SK-N-SH treated with all-trans-retinoic acid at 6 μM for 48 hours (cell line): Measurements from ENCODE around the gene SERPINA3.
"Not testable (repeated sequence)": the region's sequence is repeated elsewhere in the genome, so short reads cannot be mapped to it uniquely, and the experiment has no call there.

ENCODE experiments used
- ATAC-seq: fragments of 200-7000 bp; cut with Tn5 transposase; 3 replicates; pipeline ENCODE4 v1.9.1; 2020; ENCODE audit warnings: mild to moderate bottlenecking, moderate library complexity
- ARNTL ChIP-seq: fragments of 450-650 bp; formaldehyde crosslinking; IDR thresholded peaks from 2 replicates; pipeline ENCODE4 v1.5.0; 2020; ENCODE audit warnings: low read depth, mild to moderate bottlenecking, moderate library complexity, borderline replicate concordance
- BACH2 ChIP-seq: fragments of 250-450 bp; sonication (Bioruptor Pico); IDR thresholded peaks from 2 replicates; pipeline ENCODE4 v1.9.0; 2021; ENCODE audit warnings: mild to moderate bottlenecking, borderline replicate concordance
- CSDC2 ChIP-seq: fragments of 250-450 bp; sonication (Bioruptor Pico); IDR thresholded peaks from 2 replicates; pipeline ENCODE4 v1.5.0; 2020; ENCODE audit warnings: mild to moderate bottlenecking, moderate library complexity
- CSRNP3 ChIP-seq: fragments of 250-450 bp; sonication (Bioruptor Pico); IDR thresholded peaks from 2 replicates; pipeline ENCODE4 v1.5.1; 2021; ENCODE audit warnings: mild to moderate bottlenecking, moderate library complexity
- ESRRG ChIP-seq: fragments of 250-450 bp; sonication (Bioruptor Pico); IDR thresholded peaks from 2 replicates; pipeline ENCODE4 v1.6.1; 2021; ENCODE audit warnings: mild to moderate bottlenecking
- GLIS3 ChIP-seq: fragments of 250-450 bp; sonication (Bioruptor Pico); IDR thresholded peaks from 2 replicates; pipeline ENCODE4 v1.5.0; 2020; ENCODE audit warnings: mild to moderate bottlenecking, moderate library complexity
- ISL1 ChIP-seq: fragments of 250-450 bp; sonication (Bioruptor Pico); IDR thresholded peaks from 2 replicates; pipeline ENCODE4 v2.1.2; 2022; ENCODE audit warnings: mild to moderate bottlenecking, moderate library complexity
- OSR1 ChIP-seq: fragments of 250-450 bp; sonication (Bioruptor Pico); IDR thresholded peaks from 2 replicates; pipeline ENCODE4 v1.8.0; 2022; ENCODE audit warnings: moderate library complexity, mild to moderate bottlenecking, inconsistent platforms
- PATZ1 ChIP-seq: fragments of 250-450 bp; sonication (Bioruptor Pico); IDR thresholded peaks from 2 replicates; pipeline ENCODE4 v1.8.0; 2020; ENCODE audit warnings: mild to moderate bottlenecking, moderate library complexity, borderline replicate concordance
- POU6F1 ChIP-seq: fragments of 250-450 bp; sonication (Bioruptor Pico); IDR thresholded peaks from 2 replicates; pipeline ENCODE4 v1.8.0; 2021; ENCODE audit warnings: low read depth, mild to moderate bottlenecking, moderate library complexity, borderline replicate concordance
- PPARA ChIP-seq: fragments of 250-450 bp; sonication (Bioruptor Pico); IDR thresholded peaks from 2 replicates; pipeline ENCODE4 v1.5.0; 2020; ENCODE audit warnings: mild to moderate bottlenecking, borderline replicate concordance
- RARB ChIP-seq: fragments of 250-450 bp; sonication (Bioruptor Pico); IDR thresholded peaks from 2 replicates; pipeline ENCODE4 v1.8.0; 2021; ENCODE audit warnings: mild to moderate bottlenecking, moderate library complexity
- TSHZ2 ChIP-seq: fragments of 250-450 bp; sonication (Bioruptor Pico); IDR thresholded peaks from 2 replicates; pipeline ENCODE4 v1.5.0; 2020; ENCODE audit warnings: mild to moderate bottlenecking, moderate library complexity
- ZC3H10 ChIP-seq: fragments of 250-450 bp; sonication (Bioruptor Pico); IDR thresholded peaks from 2 replicates; pipeline ENCODE4 v1.5.1; 2021; ENCODE audit warnings: mild to moderate bottlenecking, moderate library complexity
- ZFP3 ChIP-seq: fragments of 250-450 bp; sonication (Bioruptor Pico); IDR thresholded peaks from 2 replicates; pipeline ENCODE4 v1.5.0; 2020; ENCODE audit warnings: mild to moderate bottlenecking, moderate library complexity
- ZFP30 ChIP-seq: fragments of 450-650 bp; formaldehyde crosslinking; IDR thresholded peaks from 2 replicates; pipeline ENCODE4 v1.5.0; 2022; ENCODE audit warnings: mild to moderate bottlenecking, moderate library complexity
- ZNF565 ChIP-seq: fragments of 450-650 bp; formaldehyde crosslinking; conservative IDR thresholded peaks from 2 replicates; pipeline ENCODE4 v1.5.0; 2020; ENCODE audit warnings: low read depth, mild to moderate bottlenecking, moderate library complexity
- ZNF70 ChIP-seq: fragments of 450-650 bp; formaldehyde crosslinking; IDR thresholded peaks from 2 replicates; pipeline ENCODE4 v1.5.0; 2020; ENCODE audit warnings: mild to moderate bottlenecking, moderate library complexity
- ZNF8 ChIP-seq: fragments of 450-650 bp; formaldehyde crosslinking; IDR thresholded peaks from 2 replicates; pipeline ENCODE4 v1.5.0; 2020; ENCODE audit warnings: mild to moderate bottlenecking, moderate library complexity

Gene SERPINA3

GRCh38 chr14:94601884-94602391, 10.3 kb upstream of the SERPINA3 start:
- TF ChIP-seq ZFP30 (CRISPR knock-in tag) (no peak), POU6F1 (CRISPR knock-in tag) (no peak), ZNF70 (CRISPR knock-in tag) (no peak), PPARA (CRISPR knock-in tag) (no peak), BACH2 (CRISPR knock-in tag) (no peak), RARB (CRISPR knock-in tag) (no peak), ZNF565 (CRISPR knock-in tag) (no peak), OSR1 (CRISPR knock-in tag) (peak; percentile 86; the same call in 1 of the 2 replicates)
- peak; percentile 59 for ATAC-seq

GRCh38 chr14:94602722-94603121, 9.5 kb upstream of the SERPINA3 start:
- TF ChIP-seq GLIS3 (no peak), PPARA (CRISPR knock-in tag) (no peak), ZFP30 (CRISPR knock-in tag) (no peak), ZFP3 (CRISPR knock-in tag) (no peak), POU6F1 (CRISPR knock-in tag) (no peak), ZC3H10 (no peak)
- ATAC-seq, result no peak

GRCh38 chr14:94605361-94605760, 6.8 kb upstream of the SERPINA3 start:
- TF ChIP-seq ZFP30 (CRISPR knock-in tag), result no peak
- no peak for TF ChIP-seq PATZ1 (CRISPR knock-in tag)
- TF ChIP-seq ESRRG (CRISPR knock-in tag), result no peak
- no peak for TF ChIP-seq ZNF8
- no peak for TF ChIP-seq RARB (CRISPR knock-in tag)
- no peak for TF ChIP-seq OSR1 (CRISPR knock-in tag)
- no peak for TF ChIP-seq ZNF70 (CRISPR knock-in tag)
- TF ChIP-seq CSRNP3 (CRISPR knock-in tag), result no peak
- no peak for TF ChIP-seq TSHZ2 (CRISPR knock-in tag)
- no peak for TF ChIP-seq ISL1 (CRISPR knock-in tag)
- no peak for TF ChIP-seq ARNTL (CRISPR knock-in tag)
- no peak for TF ChIP-seq GLIS3
- TF ChIP-seq ZNF565 (CRISPR knock-in tag), result no peak
- no peak for TF ChIP-seq ZFP3 (CRISPR knock-in tag)
- no peak for TF ChIP-seq CSDC2 (CRISPR knock-in tag)
- ATAC-seq, result no peak

GRCh38 chr14:94608966-94609365, 3.2 kb upstream of the SERPINA3 start:
- ATAC-seq, result not testable (repeated sequence)
